IPS-15b (cell line): ENCODE results near the gene AFAP1L2.

Experiments
- H3K27me3 ChIP-seq: one replicate; pipeline ENCODE4 v1.6.1; 2013; ENCODE audit warnings: low read length; ENCODE audit not compliant: control insufficient read depth, insufficient read depth
- H3K36me3 ChIP-seq: one replicate; pipeline ENCODE4 v1.6.1; 2013; ENCODE audit warnings: low read length; ENCODE audit not compliant: control insufficient read depth, insufficient read depth
- H3K4me1 ChIP-seq: one replicate; pipeline ENCODE4 v1.6.1; 2013; ENCODE audit warnings: mild to moderate bottlenecking, low read length; ENCODE audit not compliant: control insufficient read depth, insufficient read depth
- H3K4me3 ChIP-seq: one replicate; pipeline ENCODE4 v1.5.1; 2013; ENCODE audit warnings: low read depth, low read length
- H3K9ac ChIP-seq: one replicate; pipeline ENCODE4 v1.6.1; 2013; ENCODE audit warnings: low read depth, mild to moderate bottlenecking, low read length
- H3K9me3 ChIP-seq: one replicate; pipeline ENCODE4 v1.6.1; 2013; ENCODE audit warnings: mild to moderate bottlenecking, low read length; ENCODE audit not compliant: control insufficient read depth, insufficient read depth

AFAP1L2 gene

GRCh38 chr10:114276066-114276465 is 128.2 kb downstream of the AFAP1L2 start:
- H3K9ac ChIP-seq, result no peak overlapping the region
- H3K36me3 ChIP-seq, result no peaks in the 10 kb centered on the region
- no peak overlapping the region for H3K4me3 ChIP-seq
- H3K27me3 ChIP-seq, result no peaks in the 10 kb centered on the region
- H3K4me1 ChIP-seq, result no peaks in the 10 kb centered on the region
- H3K9me3 ChIP-seq, result no peaks in the 10 kb centered on the region

- no peaks in the 10 kb centered on the region for H3K36me3 ChIP-seq
- H3K9me3 ChIP-seq, result no peaks in the 10 kb centered on the region
- no peak overlapping the region for H3K4me3 ChIP-seq
- no peaks in the 10 kb centered on the region for H3K4me1 ChIP-seq
- no peak overlapping the region for H3K9ac ChIP-seq
- H3K27me3 ChIP-seq, result no peaks in the 10 kb centered on the region
Measured at GRCh38 chr10:114274616-114275453, 129.5 kb downstream of the AFAP1L2 start.

GRCh38 chr10:114273910-114274309 is 130.4 kb downstream of the AFAP1L2 start:
- H3K9ac ChIP-seq, result no peak overlapping the region
- no peaks in the 10 kb centered on the region for H3K4me1 ChIP-seq
- no peak overlapping the region for H3K4me3 ChIP-seq
- H3K9me3 ChIP-seq, result no peaks in the 10 kb centered on the region
- no peaks in the 10 kb centered on the region for H3K36me3 ChIP-seq
- no peaks in the 10 kb centered on the region for H3K27me3 ChIP-seq

- Histone ChIP-seq H3K4me1 (no peaks in the 10 kb centered on the region), H3K4me3 (no peak overlapping the region), H3K9me3 (no peaks in the 10 kb centered on the region), H3K27me3 (no peaks in the 10 kb centered on the region), H3K9ac (no peak overlapping the region), H3K36me3 (no peaks in the 10 kb centered on the region)
Measured at GRCh38 chr10:114272696-114273095, 131.6 kb downstream of the AFAP1L2 start.

- Histone ChIP-seq H3K27me3 (no peaks in the 10 kb centered on the region), H3K9me3 (no peaks in the 10 kb centered on the region), H3K4me1 (no peaks in the 10 kb centered on the region), H3K9ac (no peak overlapping the region), H3K36me3 (no peaks in the 10 kb centered on the region), H3K4me3 (no peak overlapping the region)
Measured at GRCh38 chr10:114271779-114272167, 132.5 kb downstream of the AFAP1L2 start.

- Histone ChIP-seq H3K9me3 (no peaks in the 10 kb centered on the region), H3K4me1 (no peaks in the 10 kb centered on the region), H3K27me3 (no peaks in the 10 kb centered on the region), H3K4me3 (no peak overlapping the region), H3K9ac (no peak overlapping the region), H3K36me3 (no peaks in the 10 kb centered on the region)
Measured at GRCh38 chr10:114271075-114271778, 133.1 kb downstream of the AFAP1L2 start.

GRCh38 chr10:114266521-114266920 is 137.8 kb downstream of the AFAP1L2 start:
- H3K4me3 ChIP-seq, result no peak overlapping the region
- H3K4me1 ChIP-seq, result no peaks in the 10 kb centered on the region
- no peaks in the 10 kb centered on the region for H3K36me3 ChIP-seq
- no peaks in the 10 kb centered on the region for H3K9me3 ChIP-seq
- no peak overlapping the region for H3K9ac ChIP-seq
- H3K27me3 ChIP-seq, result no peaks in the 10 kb centered on the region

- Histone ChIP-seq H3K9ac (no peak overlapping the region), H3K9me3 (no peaks in the 10 kb centered on the region), H3K27me3 (no peaks in the 10 kb centered on the region), H3K36me3 (no peaks in the 10 kb centered on the region), H3K4me1 (no peaks in the 10 kb centered on the region), H3K4me3 (no peak overlapping the region)
Measured at GRCh38 chr10:114265392-114266053, 138.8 kb downstream of the AFAP1L2 start.

GRCh38 chr10:114262496-114262895 is 141.8 kb downstream of the AFAP1L2 start:
- no peak overlapping the region for H3K4me3 ChIP-seq
- H3K36me3 ChIP-seq, result no peaks in the 10 kb centered on the region
- peaks cover 2% of the 10 kb centered on the region for H3K4me1 ChIP-seq
- no peaks in the 10 kb centered on the region for H3K27me3 ChIP-seq
- no peaks in the 10 kb centered on the region for H3K9me3 ChIP-seq
- H3K9ac ChIP-seq, result no peak overlapping the region

- Histone ChIP-seq H3K9ac (no peak overlapping the region), H3K27me3 (no peaks in the 10 kb centered on the region), H3K36me3 (no peaks in the 10 kb centered on the region), H3K4me3 (no peak overlapping the region), H3K4me1 (peaks cover 2% of the 10 kb centered on the region), H3K9me3 (no peaks in the 10 kb centered on the region)
Measured at GRCh38 chr10:114261076-114261475, 143.2 kb downstream of the AFAP1L2 start.

GRCh38 chr10:114260366-114260765 is 143.9 kb downstream of the AFAP1L2 start:
- Histone ChIP-seq H3K9me3 (no peaks in the 10 kb centered on the region), H3K36me3 (no peaks in the 10 kb centered on the region), H3K4me1 (peaks cover 2% of the 10 kb centered on the region), H3K4me3 (no peak overlapping the region), H3K27me3 (no peaks in the 10 kb centered on the region), H3K9ac (no peak overlapping the region)
